GM18951 (cell line): ENCODE data around the gene JUNB.

Source experiments
- POLR2A ChIP-seq: IDR thresholded peaks from 4 replicates; pipeline ENCODE4 v1.6.1; 2011; ENCODE audit warnings: mild to moderate bottlenecking; ENCODE audit not compliant: insufficient read length, insufficient read depth; ENCODE audit errors: extremely low read depth
- in situ Hi-C: fragments of 300-500 bp; cut with MboI; formaldehyde crosslinking; loops from one replicate; pipeline ENCODE4 v1.12.0; 2022; ENCODE audit warnings: low sequenced_read_pairs, mixed read lengths, inconsistent platforms; ENCODE audit not compliant: unreplicated experiment

The JUNB gene

DNA sequence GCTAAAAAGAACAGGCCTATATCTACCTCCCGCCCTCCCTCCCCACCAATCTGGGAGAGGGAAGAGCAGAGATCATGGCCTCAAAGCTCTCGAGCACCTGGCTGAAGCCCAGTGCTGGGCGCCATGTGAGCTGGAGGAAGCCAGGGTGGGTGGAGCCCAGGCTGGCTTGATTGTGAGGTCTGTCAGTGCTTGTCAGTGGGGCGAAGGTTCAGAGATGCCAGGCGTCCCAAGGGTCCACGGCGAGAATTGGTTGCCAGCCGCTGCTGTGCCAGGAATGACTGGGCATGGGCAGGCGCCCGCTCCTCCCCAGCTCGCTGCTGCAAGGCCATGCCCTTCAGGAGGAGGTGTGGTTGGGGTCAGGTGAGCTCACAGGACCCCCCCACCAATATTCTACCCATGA, 28.2 kb upstream of the JUNB start:
- TF ChIP-seq POLR2A, result no peak
- in situ Hi-C loops, result no loop called here

DNA sequence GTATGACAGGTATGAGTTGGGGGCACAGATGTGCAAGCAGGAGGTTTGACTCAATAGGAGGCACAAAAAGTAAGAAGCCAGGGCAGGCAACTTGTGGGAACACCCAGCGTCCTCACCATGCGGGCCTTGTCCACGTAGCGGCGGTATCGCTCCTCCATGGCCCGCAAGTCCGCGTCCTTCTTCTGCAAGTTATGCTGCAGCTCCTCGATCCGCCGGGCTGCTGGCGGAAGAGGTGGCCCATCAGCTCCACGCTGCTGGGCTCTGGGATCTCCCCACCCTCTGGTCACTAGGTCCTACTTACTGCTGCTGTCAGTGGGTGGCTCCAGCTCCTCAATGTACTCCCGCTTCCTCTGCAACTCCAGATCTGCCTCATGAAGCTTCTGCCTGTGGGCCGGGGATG, 26.6 kb upstream of the JUNB start:
- no peak for TF ChIP-seq POLR2A
- in situ Hi-C loops, result no loop called here

DNA sequence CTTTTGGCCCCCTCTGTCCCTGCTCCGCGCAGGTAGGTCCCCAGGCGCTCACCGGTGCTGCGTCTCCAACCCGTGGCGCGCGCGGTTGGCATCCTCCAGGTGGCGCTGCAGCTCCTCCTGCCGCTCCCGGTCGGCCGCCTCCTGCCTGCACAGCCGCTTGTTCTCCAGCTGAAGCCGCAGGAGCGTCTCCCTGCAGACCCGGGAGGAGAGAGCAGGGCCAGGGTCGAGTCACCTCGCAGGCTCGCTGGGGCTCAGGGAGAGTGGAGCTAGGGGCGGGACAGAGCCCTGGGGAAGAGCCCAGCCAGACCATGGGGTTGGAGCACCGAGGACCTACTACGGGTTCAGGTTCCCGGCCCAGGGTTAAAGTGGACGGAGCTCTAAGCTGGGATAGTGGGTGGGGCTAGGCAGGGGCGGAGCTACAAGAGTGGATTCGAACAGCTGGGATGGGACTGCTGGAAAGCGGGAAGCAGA, 25.2 kb upstream of the JUNB start:
- TF ChIP-seq POLR2A, result no peak
- in situ Hi-C loops, result no loop called here

DNA sequence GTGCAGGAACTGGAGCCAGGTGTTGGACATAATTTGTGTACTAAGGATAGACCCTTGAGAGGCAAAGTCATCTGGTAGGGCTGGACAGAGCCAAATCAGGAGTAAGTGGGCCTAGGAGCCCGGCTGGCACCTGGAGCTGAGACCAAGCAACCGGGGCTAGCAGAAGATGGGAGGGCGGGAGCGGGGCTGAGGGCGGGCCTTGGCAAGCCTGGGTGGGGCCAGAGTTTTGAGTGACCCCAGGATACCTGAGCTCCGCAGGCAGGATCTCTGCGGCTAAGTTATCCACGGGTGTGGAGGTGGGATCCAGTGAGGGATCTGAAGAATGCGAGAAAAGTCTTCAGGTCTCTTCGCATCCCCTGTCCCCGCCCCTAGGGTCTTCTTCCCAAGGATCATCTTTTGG, 24.1 kb upstream of the JUNB start:
- in situ Hi-C loops, result no loop called here
- TF ChIP-seq POLR2A, result no peak

DNA sequence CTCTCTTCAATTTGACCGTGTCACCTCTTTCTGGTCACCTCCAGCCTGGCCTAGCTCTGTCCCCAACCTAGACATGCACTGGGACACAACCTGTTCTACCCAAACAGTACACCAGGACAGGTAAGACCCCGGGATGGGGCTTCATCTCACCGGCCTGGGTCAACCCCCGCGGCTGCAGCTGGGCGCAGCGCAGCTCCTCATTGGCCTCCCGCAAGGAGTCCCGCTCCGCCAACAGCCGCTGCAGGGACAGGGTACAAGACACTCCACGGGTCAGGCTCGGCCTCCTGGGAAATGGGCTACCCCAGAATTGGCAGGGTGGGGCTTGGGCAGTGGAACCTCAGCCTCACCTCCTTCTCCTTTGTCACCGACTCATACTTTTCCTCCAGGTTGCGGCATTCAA, 23.6 kb upstream of the JUNB start:
- TF ChIP-seq POLR2A, result no peak
- in situ Hi-C loops, result no loop called here

DNA sequence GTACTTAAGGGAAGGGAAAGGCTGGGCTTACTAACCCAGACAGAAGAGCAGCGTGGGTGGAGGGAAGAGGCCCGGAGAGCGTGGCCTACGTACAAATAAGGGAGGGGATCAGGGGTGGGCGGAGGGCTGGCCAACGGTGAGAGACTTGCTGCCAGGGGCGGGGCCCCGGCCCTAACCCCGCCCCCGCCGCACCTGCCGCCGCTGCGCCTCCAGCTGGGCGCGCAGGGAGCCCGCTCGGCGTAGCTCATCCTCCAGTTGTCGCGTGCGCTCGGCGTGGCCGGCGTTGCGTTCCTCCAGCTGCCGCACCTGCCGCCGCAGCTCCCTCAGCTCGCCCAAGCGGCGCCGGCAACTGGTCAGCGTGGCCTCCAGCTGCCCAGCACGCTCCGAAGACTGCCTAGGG, 21.6 kb upstream of the JUNB start:
- no peak for TF ChIP-seq POLR2A
- in situ Hi-C loops, result no loop called here

DNA sequence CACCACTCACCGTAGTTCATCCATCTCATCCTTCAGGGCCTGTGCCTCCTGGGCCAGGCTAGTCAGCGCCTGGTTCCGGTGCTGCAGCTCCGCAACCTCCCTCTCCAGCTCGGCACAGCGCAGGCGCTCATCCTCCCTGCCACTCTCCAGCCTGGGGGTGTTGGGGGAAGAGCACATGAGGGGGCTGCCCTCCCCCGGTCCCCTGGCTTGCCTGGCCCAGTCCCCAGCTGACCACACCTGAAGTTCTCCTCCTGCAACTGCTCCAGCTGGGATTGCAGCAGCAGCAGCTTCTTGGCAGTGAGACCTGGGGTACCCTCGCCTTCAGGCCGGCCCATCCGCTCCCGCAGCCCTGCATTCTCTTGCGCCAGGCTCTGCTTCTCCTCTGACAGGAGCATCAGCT, 20.4 kb upstream of the JUNB start:
- TF ChIP-seq POLR2A, result no peak
- in situ Hi-C loops, result no loop called here

DNA sequence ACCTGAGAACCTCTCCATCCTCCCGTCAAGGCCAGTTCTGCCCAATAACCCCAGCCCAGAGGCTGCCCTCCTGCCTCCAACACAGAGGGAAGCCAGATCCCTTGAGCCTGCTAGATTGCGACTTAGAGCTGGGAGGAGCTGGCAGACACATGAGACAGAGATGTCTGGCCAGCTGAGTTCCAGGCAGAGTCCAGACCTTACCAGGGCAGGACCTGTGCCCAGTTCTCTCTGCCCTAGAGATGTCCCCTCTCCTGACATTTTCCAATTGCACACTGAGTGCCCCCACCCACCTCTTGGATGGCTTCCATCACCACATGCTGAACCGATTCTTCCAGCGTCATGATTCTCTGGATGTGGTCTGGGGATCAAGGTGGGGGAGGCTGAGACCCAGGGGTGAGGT, 19.0 kb upstream of the JUNB start:
- in situ Hi-C loops, result no loop called here
- no peak for TF ChIP-seq POLR2A

DNA sequence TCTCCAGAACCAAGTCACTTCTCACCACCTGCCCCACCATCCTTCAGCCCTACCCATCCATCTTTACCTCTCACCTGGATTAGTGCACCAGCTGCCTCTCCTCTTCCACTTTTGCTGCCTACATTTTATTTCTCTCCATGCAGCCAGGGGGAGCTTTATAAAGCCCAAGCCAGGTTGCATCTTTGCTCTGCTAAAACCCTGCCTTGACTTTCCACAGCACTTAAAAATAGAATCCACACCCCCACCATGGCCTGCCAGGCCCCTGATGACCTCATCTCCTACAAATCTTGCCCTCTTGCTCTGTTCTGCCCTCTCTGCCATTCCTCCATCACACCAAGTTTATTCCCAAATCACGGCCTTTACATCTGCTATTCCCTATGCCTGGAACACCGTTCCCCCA, 17.7 kb upstream of the JUNB start:
- no peak for TF ChIP-seq POLR2A
- in situ Hi-C loops, result no loop called here

DNA sequence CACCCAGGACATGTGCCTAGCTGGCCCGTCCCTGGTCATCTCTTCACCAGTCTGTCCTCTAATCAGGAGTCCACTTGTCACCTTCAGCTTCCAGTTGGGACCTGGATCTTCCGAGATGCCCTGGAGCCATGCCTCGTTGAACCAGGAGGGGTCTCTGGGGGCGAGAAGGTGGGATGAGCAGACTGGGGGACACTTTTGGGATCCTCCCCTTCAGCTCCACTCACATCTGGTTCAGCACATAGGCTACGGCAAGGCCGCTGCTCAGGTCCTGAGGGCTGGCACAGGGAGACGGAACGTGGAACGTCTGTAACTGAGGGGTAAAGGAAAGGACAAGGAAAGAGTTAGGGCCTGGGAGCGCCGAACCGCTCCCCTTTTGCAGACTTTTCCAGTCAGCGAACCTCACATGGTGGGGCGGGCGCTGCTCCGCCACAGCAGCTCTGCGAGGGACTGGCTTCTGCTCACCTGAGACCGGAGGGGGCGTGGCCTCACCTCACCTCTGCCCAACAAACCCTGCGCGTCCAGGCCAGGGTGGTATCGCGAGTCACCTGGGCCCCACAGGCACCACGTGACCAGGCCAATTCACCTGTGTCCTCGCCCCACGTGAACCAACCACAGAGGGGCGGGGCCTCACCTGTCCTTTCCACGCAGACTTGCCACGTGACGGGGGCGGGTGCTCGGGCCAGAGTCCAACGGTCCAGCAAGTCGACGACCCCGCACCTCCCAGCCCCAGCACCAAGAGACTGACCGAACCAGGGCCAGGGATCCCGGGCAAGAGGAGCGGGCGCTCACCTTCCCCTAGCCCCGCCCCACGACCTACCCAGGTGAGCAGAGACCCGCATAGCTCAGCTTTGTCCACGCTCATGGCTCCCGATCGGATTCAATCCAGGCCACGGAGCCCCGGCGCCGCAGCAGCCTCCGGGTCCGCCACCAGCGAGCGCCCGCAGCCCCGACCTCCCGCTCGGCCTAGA, 16.4 kb upstream of the JUNB start, which contains the start of gene HOOK2:
TSS of gene HOOK2 (minus strand) at position 965 of the 968 bp plus-strand sequence. CDS start at position 862, 103 bp downstream.
- peak; percentile 44 for TF ChIP-seq POLR2A
- in situ Hi-C loops, result no loop called here

DNA sequence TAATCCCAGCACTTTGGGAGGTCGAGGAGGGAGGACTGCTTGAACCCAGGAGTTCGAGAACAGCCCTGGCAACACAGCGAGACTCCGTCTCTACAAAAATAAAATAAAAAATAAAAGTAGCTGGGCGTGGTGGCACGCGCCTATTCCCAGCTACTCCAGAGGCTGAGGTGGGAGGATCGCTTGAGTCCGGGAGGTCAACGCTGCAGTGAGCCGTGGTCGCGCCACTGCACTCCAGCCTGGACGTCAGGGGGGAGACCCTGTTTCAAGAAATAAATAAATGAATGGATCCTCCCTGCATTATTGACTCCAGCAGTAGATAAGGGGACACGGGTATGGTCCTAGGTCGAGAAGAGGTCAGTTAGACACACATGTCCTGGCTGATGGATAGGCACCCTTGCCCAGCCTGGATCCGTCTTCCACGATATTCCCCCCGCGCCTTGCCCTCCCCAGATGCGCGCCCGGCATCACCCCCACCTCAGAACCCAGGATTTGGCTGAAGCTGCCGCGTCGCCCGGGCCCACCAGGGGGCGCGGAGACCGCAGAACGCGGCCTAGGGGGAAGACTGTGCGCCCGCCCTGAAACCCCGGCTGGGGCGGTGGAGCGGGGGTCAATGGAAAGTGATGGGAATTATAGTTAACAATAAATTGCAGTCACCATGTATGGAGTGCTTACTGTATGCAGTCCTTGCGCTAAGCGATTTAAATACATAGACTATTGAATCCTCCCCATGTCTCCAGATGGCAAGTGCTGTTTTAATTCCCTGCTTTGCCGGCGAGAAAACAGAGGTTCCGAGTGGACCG, 13.9 kb upstream of the JUNB start:
- in situ Hi-C loops, result no loop called here
- TF ChIP-seq POLR2A, result no peak

DNA sequence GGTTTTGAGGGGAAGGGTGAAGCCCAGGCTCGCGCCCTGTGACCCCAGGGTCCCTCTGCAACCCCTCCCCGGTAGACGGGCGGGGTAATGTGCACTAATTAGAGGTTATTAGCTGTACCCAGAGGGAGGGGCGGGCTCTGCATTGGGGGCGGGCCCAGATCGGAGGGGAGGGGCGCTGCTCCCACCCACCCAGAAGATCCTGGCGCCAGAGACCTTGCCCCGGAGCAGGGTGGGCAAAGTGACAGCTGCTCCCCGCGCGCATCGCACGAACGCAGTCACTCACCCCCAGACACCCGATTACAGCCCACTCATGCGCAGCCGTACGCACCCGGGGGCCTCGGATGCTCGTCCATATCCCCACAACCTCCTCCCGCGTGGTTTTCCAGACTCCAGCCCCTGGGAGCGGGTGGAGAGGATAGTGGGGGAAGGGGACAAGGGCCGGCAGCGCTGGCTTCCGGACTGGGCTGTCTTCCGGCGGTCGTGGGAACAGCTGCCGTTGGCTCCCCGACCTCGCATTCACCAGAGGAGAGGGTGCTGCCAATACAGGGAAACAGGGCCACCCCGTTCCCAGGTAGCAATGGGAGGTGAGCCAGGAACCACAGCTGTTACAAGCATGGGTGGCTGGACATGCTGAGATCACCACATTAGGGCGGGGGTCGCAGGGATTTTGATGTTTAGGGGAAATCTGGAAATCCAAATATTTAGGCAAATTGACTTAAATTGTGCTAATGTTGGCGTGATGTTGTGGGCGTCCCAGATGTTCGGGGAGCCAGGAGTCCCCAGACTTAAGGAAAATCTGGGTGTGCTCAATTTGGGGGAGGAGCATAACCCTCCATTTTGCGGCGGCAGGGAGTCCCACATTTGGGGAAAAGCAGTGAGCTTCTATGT, 13.0 kb upstream of the JUNB start:
- in situ Hi-C loops, result no loop called here
- TF ChIP-seq POLR2A, result peak; percentile 61

DNA sequence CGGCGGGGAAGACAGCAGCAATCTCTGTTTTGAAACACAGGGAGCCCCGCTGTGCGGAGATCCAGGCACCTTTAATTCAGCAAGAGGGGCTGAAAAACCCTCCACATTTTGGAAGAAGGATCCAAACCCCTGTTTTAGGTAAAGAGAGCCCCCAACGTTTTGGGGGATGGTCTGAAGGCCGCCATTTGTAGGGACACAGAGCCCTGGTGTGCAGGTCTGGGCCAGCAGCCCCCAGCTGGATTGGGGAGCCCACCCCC, 12.5 kb upstream of the JUNB start:
- no peak for TF ChIP-seq POLR2A
- in situ Hi-C loops, result no loop called here
